MCF 10A (cell line): ENCODE results near the gene LRCH4. TPM values are rescaled to one million over a fixed set of nuclear protein-coding genes. Genes with fewer than 3 reads are reported as not detected.

Experiments used
- total RNA-seq: library from RNA; stranded (reverse); gene quantifications from 2 replicates; pipeline ENCODE4 v1.2.3, GENCODE V29; 2022

LRCH4 gene
- total RNA-seq, 1 experiment from 2014 or later: 22.3 TPM

Other genes starting within 250 kb of the LRCH4 start
- 39.8 and 56.2 TPM in 2 replicates for gene PILRB, start 228.0 kb downstream of the LRCH4 start, total RNA-seq
- gene PILRA, start 212.6 kb downstream of the LRCH4 start, total RNA-seq: 0.65 and 1.6 TPM in 2 replicates
- gene ZCWPW1, start 157.4 kb downstream of the LRCH4 start, total RNA-seq: 6.5 and 8.5 TPM in 2 replicates
- 42.8 and 59.9 TPM in 2 replicates for gene MEPCE, start 156.3 kb downstream of the LRCH4 start, total RNA-seq
- 38.5 and 45.3 TPM in 2 replicates for gene PPP1R35, start 149.6 kb downstream of the LRCH4 start, total RNA-seq
- gene SPACDR, start 121.9 kb downstream of the LRCH4 start, total RNA-seq: 0.49 and 0.74 TPM in 2 replicates
- 36.0 and 43.8 TPM in 2 replicates for gene TSC22D4, start 106.9 kb downstream of the LRCH4 start, total RNA-seq
- gene NYAP1, start 102.2 kb downstream of the LRCH4 start, total RNA-seq: 0.21 TPM in 1 of 2 replicates, not detected in the other
- 8.4 and 11.9 TPM in 2 replicates for gene AGFG2, start 46.9 kb downstream of the LRCH4 start, total RNA-seq
- gene SAP25, start 12.2 kb downstream of the LRCH4 start, total RNA-seq: 1.2 and 2.9 TPM in 2 replicates
- gene FBXO24, start 199 bp upstream of the LRCH4 start, total RNA-seq: 0.37 and 1.1 TPM in 2 replicates
- gene PCOLCE, start 16.2 kb upstream of the LRCH4 start, total RNA-seq: 2.0 and 3.6 TPM in 2 replicates
- 5.2 and 7.4 TPM in 2 replicates for gene MOSPD3, start 26.4 kb upstream of the LRCH4 start, total RNA-seq
- gene TFR2, start 55.4 kb upstream of the LRCH4 start, total RNA-seq: not detected in 2 replicates
- gene ACTL6B, start 70.3 kb upstream of the LRCH4 start, total RNA-seq: not detected in 2 replicates
- 196 and 201 TPM in 2 replicates for gene GNB2, start 87.6 kb upstream of the LRCH4 start, total RNA-seq
- 37.6 and 40.1 TPM in 2 replicates for gene GIGYF1, start 108.1 kb upstream of the LRCH4 start, total RNA-seq
- 49.0 and 59.2 TPM in 2 replicates for gene POP7, start 120.0 kb upstream of the LRCH4 start, total RNA-seq
- gene EPO, start 134.3 kb upstream of the LRCH4 start, total RNA-seq: not detected in 2 replicates
- not detected in 2 replicates for gene ZAN, start 147.5 kb upstream of the LRCH4 start, total RNA-seq
- gene EPHB4, start 241.4 kb upstream of the LRCH4 start, total RNA-seq: 48.8 and 51.3 TPM in 2 replicates